GM19239 (cell line): Measurements from ENCODE around the gene MPHOSPH8.
"Not testable (repeated sequence)": the region's sequence is repeated elsewhere in the genome, so short reads cannot be mapped to it uniquely, and the experiment has no call there.

Experiments
- DNase-seq: peaks from one replicate; pipeline ENCODE4 v3.0.0; 2011; ENCODE audit warnings: low spot score; ENCODE audit not compliant: insufficient read length
- FAIRE-seq: peaks from 2 replicates; lab custom pipeline; 2011; peaks lifted over from hg19 to GRCh38; lab: Jason Lieb, UNC

The MPHOSPH8 gene

DNA sequence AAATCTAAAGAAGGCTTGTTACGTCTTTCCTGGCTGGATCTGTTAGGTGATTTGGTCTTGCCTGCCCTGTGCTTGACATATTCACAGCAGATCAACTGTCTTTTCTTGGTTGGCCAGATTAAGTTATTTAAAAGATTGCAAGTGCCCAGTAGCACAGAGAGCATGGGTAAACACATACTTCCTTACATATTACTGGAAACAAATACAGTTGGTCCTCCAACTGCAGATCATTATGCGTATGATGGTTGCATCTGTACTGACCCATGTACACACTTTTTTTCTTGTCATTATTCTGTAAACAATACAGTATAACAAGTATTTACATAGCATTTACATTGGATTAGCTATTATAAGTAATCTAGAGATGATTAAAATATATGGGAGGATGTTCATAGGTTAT lies 9.2 kb upstream of the MPHOSPH8 start:
- DNase-seq: no peak
- FAIRE-seq: no peak

DNA sequence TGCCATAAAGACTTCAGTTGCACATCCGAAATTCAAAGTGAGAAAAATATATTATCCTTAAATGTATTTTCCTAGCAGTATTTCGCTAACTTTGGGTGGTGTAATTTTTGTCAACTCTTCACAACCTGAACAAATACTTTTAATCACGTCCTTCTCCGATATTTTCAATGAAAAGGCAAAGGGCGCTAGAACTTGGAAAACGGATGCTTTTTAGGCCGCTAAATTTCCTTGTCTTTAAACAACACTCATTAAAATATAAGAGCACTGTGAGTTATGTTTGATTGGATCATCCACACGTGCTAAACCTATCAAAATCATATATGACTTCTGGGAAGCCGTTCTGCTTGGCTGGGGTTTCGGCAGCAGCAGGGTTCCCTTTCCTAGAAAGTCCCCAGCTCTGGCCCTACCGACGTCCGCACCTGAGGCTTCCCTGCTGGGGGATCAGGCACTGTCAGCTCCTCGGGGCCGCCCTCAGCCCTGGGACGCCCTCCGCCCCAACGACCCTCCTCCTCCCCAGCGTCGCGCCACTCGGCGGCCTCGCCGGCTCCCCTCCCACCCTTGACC lies 462 bp upstream of the MPHOSPH8 start:
- no peak for DNase-seq
- FAIRE-seq: no peak

DNA sequence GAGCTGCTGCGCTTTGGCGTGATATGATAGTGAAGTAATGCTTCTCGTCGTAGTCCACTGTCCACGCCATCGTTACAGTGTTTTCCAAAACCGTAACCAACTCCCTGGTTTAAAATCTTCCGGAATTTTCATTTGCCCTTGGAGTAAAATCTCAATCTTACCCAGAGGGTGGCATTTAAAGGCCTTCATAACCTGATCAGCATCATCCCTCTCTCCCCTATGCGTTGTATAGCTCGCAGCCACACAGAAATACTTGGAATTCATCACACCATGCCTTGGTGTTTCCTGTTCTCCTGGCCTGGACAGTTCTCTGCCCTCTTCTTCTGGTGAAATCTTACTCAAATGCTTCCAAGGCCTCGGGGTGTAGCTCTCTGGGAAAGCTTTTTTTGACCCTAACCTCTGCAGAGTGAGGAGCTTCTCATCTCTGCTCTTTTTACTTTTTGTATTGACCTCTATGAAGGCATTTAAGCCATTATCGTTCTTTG lies 839 bp downstream of the MPHOSPH8 start:
- DNase-seq (no peak), FAIRE-seq (no peak)

DNA sequence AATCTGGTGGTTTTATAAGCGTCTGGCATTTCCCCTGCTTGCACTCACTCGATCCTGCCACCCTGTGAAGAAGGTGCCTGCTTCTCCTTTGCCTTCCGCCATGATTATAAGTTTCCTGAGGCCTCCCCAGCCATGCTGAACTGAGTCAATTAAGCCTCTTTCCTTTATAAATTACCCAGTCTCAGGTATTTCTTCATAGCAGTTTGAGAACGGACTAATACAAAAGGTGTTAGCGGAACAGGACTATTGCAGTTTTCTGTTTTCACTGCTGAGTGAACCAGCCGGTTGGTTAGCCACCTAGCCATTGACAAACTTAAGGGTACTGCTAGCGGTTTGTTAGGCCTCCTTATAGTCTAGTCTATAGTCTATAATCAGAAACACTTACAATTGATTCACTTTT lies 2.5 kb downstream of the MPHOSPH8 start:
- DNase-seq, FAIRE-seq: not testable (repeated sequence)

DNA sequence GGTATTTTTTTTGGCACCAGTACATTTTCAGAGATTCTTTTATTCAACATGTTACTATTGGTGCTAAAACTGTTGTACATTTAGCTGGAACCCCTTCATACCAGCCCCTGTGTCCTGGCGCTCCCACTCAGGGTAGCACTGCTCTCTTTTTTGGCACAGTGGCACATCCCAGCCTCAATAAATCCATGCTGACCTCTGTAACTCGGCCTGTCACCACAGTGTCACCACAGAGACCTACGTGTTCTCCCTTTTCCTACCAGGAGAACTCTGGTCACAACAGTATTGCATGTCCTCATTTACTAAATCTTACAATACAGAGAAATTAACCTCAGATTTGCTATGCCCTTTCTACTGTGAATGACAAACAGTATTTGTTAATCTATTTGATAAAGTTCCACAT lies 10.2 kb downstream of the MPHOSPH8 start:
- no peak for FAIRE-seq
- no peak for DNase-seq

DNA sequence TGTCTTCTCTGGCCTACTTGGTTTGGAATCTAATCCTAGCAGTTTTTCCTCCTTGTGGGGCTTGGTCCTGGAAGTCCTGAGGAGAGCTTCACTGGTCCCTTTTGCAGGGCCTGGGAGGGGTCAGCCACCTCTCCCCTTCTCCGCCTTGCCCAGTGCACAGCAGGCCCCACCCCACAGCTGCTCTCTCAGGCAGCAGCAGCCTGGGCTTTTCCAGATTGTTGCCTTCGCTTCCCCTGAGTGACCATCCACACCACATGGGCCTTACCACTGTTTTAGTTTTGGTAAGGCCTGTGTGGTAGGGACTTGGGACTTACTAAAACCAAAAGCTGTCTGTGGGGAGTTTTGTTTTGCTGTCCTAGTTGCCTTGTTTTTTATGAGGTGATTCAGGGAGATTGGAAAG lies 11.5 kb downstream of the MPHOSPH8 start:
- no peak for DNase-seq
- no peak for FAIRE-seq

DNA sequence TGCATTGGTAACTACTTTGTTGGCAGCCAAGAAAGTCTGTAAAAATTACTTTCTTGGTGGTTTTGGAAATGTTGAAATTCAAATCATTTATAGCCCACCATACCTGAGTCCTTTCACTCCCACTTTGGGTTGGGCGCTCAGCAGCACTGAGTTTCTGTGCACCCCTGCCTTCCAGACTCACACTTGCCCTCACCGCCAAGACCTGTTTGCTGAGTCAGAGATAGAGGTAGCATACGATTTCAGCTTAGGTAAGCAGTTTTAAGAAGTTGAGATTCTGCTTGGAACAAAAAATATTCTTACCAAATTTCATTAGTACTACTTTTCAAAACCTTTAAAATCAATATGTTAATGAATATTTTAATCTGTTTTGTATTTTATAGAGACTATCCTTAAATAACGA lies 12.6 kb downstream of the MPHOSPH8 start:
- FAIRE-seq: no peak
- no peak for DNase-seq

DNA sequence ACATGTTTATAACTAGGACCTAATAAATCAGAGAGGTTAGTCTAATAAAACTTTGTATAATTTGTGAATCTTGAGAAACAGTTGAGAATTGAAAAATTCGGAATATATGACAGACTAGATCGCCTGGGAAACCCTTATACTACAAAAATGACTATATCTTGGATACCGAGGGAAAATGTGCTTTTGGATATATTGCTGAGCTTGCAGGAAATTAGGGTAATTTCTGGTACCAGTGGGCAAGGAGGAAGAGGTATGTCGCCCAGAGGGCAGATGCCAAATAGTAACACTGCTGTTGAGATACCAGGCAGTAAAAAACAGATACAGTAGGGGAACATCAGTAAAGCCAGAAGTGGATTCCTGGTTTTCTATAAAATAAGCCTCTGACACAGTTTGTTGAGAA lies 17.3 kb downstream of the MPHOSPH8 start:
- no peak for DNase-seq
- FAIRE-seq: no peak

DNA sequence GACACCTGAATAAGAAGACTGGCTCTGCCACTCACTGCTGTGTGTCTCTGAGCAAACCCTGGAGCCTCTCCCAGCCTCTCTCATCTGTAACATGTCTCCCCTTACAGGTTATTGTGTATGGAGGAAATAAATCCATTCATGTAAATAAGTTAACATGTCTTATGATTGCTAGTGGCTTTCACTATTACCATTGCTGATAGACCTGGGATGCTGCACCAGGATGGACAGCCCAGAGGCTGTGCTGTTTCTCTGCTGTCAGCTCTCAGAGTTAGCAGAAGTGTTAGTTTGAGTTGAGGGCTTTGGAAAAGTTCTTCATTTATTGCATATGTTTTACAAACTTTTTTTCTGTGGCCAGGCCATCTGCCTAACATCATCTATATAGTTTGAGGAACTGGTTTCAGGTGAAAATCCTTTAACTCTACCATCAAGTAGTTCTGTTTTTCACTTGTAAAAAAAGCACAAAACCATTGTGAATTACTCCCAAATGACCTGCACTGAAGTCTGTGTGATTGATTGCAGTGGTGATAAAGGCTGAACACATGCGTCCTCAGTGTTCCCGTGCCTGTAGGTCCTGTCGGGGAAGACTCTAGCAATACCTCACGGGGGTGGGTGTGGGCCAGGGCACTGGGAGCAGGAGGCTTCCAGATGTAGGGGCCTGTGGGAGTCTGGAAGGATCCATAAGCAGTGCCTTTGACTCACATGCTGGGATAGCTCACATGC lies 24.6 kb downstream of the MPHOSPH8 start:
- no peak for FAIRE-seq
- no peak for DNase-seq

DNA sequence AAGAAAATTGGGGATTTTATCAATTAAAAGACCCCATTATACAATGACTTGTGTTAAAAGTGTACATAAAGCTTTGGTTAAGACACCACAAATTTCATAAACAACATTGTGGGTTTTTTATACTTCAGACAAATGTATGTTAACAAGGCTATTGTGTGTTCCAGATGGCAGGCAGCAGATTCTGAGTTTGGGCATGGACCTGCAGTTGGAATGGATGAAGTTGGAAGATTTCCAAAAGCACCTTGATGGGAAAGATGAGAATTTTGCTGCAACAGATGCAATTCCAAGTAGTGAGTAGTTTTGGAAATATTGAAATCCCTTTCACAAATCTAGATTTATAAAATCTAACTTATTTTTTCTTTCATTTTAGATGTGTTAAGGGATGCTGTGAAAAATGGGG lies 25.4 kb downstream of the MPHOSPH8 start:
- no peak for DNase-seq
- no peak for FAIRE-seq

DNA sequence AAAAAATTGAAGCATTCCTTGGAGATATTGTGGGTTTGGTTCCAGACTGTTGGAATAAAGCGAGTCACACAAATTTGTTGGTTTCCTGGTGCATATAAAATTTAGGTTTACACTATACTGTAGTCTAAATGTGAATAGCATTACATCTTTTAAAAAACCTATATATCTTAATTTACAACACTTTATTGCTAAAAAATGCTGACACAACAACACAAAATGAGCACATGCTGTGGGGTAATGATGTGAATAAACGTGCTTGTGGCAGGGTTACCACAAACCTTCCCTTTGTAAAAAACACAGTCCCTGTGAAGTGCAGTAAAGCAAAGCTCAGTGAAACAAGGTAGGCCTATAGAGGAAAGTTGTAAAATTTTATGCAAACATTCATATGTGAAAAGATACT lies 27.7 kb downstream of the MPHOSPH8 start:
- DNase-seq: no peak
- no peak for FAIRE-seq

DNA sequence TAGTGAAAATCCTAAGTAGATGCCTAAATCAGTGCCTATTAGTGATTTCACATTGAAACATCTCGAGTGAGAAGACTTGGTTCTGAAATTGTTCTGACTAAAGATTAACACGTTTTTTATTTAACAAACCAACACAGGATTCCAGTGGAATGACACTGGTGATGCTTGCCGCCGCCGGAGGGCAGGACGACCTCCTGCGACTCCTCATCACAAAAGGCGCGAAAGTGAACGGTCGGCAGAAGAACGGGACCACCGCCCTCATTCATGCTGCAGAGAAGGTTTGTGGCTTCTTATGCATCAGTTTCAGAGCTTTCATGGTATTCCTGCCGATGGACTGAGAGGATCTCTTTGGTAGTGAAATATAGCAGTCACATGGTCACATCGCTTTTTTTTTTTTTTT lies 28.1 kb downstream of the MPHOSPH8 start:
- FAIRE-seq (no peak), DNase-seq (no peak)

DNA sequence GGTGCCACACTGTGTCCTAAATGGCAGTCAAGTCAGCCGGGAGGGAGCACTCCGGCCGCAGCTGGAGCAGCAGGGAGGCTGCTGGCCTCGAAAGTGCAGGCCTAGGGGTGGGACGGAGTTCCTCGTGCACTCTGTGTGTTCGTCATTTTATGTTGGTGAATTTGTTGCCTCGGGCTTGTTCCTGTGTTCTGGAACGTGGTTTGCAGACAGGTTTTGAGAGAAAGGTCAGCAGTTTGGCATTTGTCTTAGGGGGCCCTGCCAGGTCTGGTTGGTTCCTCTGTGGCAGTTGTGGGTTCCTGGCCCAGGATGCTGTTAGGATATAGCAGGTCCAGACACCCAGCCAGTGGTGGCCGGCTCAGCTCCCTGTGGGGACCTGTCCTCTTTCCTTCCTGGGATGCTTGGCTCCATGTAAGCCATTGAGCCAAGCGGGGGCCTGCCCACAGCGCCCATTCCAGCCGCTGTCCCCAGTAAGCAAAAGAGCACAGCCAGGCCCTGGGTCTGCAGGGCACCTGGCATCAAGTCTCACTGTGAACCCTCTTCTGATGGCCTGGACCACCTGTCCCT lies 30.0 kb downstream of the MPHOSPH8 start:
- DNase-seq (no peak), FAIRE-seq (no peak)

DNA sequence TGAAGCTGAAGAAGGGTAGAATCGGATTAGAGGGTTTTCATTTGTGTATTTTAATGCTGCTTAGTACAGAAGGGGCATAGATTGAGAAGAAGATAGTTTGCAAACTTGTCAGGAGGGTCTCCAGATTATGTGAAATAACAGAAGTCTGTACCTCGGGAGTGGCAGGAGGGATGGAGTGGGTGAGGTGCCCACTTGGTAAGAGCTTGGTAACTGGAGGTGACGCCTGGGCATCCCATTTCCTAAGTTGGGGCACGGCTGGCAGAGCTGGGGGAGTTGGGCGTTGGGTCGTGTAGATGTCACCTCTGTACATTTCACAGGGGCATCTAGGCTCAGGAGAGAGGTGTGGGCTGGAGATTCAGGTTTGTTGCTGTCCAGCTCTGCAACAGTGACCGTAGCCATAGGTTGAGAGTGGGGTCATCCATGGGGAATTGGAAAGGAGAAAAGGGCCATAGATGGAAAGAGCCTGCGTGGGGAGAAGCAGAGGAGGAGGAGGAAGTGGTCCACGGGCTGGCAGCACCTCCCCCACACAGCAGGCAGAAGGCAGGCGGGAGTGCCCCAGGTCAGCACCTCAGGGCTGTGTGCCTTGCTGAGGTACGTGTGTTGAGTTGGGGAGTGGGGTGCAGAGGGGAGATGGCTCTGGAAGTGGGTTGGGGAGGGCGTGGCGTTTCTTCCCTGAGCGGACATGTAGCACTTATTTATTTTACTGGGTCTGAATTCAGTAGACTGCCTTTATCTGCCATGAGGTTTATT lies 31.2 kb downstream of the MPHOSPH8 start:
- DNase-seq: no peak
- FAIRE-seq: no peak

DNA sequence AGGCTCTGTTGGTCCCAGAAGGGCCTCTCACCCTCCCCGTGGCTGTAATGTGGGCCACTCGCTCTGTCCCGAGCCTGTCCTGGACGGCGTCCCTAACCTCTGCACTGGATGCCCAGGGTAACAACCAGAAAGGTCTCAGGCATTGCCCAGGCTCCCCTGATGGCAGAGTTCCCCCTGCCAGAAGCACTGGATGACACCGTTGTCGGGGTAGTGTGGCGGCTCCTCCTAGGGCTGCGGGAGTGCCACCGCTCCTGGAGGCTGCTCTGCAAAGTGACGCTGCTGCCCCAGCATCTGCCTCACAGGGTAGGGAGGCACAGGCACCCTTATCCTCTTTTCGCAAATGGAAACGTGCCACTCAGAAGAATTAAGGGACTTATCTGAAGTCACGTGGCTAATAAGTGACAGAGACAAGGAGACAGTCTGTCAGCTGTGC lies 32.0 kb downstream of the MPHOSPH8 start:
- FAIRE-seq (no peak), DNase-seq (no peak)

DNA sequence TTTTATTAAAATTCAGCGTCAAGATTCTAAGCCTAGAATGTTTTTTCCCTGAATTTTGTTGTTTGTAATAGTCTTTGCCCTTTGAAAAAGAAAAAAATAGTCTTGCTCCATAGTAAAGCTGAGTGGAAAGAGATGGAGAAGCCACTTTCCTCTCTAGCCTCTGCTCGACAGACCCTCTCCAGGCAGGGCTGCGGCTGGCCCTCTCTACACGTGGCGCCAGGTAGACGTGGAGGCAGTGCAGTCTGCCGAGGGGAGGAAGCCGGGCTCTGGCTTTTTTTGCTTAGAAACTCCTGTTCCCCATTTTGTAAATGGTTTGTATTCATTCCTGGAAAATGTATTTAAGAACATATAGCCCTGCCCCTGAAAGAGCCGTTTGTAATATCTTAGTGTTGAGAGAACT lies 35.3 kb downstream of the MPHOSPH8 start:
- DNase-seq (no peak), FAIRE-seq (no peak)

DNA sequence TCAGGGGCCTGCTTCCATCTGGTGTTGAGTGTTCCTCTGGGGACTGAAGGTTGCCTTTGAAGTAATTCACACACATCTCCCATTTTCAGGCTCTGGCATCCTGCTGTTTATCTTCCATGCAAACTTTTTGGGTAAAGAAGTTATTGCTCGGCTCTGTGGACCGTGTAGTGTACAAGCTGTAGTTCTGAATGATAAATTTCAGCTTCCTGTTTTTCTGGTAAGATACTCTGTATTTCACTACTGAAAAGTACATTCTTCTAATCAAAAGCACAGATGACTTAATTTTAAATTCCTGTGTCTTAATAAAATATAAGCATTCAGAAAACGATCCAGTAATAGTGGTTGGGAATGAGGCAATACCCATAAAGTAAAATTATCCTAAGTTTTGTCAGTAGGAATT lies 36.7 kb downstream of the MPHOSPH8 start:
- FAIRE-seq: no peak
- no peak for DNase-seq

DNA sequence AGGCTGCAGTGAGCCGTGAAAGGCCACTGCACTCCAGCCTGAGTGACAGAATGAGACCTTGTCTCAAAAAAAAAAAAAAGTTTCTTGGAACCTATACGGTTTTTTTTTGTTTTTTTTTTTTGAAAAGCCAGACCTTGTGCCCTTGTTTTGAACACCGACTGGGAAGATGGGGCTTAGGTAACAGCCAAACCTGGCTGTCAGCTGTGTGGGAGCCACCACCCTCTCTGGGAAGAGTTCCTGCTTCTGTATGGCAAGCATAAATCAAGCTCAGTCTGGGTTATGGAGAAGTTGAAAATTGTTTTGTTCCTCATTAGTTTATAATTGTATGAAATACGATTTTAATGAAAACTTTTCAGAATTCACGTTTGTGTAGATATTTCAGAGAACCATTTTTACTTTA lies 39.5 kb downstream of the MPHOSPH8 start:
- FAIRE-seq: no peak
- no peak for DNase-seq

DNA sequence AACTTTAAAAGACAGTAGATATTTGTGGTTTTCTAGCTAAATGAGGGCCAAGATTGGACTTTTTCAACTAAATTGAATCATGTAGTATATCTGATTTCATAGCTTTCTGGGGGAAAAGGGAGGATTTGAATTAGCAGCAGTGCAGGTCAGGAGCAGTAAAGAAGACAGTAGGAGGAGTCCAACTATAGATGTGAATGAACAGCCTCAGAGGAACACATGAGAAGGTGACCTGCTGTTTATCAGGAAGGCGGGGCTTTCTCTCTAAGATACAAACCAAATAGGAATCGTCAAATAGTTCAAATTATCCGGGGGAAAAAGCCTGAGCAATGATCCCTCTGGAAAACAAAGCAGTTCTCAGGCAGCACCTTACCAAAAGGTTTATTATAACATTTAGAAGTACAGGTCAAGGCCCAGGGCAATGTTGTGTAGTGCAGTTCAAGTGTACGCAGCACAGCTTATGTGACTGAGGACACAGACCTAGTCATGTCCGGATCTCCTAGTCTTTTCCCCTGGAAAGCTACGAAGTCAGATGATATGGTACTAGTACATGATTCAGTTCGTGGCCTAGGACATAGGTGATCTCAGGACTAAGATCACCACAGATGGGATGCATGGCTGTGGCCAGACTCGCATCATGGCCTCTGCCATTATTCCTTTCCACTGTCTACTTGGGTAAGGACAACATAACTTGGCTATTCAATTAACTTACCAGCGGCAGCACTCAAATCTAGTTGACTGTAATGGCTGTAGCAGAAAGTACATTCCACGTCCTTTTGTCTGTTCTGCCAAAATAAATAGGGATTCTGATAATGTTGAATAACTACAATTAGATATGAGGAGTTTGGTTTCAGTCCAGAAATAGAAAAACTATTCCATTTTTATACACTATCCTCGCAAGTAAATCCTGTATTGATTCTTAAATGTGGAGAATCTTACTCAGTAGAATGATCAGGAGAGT lies 40.3 kb downstream of the MPHOSPH8 start:
- DNase-seq (no peak), FAIRE-seq (peak; percentile 45)

DNA sequence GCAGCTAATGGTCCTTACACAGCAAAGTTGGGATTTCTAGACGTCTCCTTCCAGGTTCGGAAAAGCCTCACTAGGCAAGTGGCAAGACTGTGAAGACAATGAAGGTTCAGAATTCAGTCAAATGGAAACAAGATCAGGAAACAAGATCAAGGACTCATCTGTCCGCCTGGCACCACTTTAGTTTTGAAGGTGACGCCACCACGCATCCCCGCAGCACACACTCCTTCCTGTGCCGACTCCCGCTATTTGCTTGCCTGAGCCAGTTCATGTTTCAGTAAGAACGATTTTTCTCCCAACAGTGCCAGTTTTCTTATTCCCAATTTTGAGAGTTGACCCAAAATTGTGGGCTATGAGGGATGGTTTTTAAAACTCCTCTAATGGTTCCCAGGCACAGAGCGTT lies 41.4 kb downstream of the MPHOSPH8 start:
- FAIRE-seq (no peak), DNase-seq (no peak)
